GM06990 (cell line): ENCODE measurements around the gene CARD11.

Source experiments
- DNase-seq: peaks from one replicate; pipeline ENCODE4 v3.0.0-alpha.2; 2011; ENCODE audit not compliant: insufficient read length; ENCODE audit errors: extremely low read depth
- H3K27me3 ChIP-seq: replicated peaks from 2 replicates; pipeline ENCODE4 v1.6.0; 2011; ENCODE audit warnings: low read length; ENCODE audit not compliant: control insufficient read depth, insufficient read depth
- H3K36me3 ChIP-seq: 2 replicates; pipeline ENCODE4 v1.5.1; 2011; ENCODE audit warnings: low read length; ENCODE audit not compliant: control insufficient read depth, insufficient read depth
- H3K4me3 ChIP-seq: replicated peaks from 2 replicates; pipeline ENCODE4 v1.5.1; 2011; ENCODE audit warnings: low read depth, mild to moderate bottlenecking, control low read depth, low read length
- TF ChIP-seq, protein P1 (sequence below): IDR thresholded peaks from 2 replicates; pipeline ENCODE4 v1.5.1; 2011; ENCODE audit warnings: low read length, control low read depth, mild to moderate bottlenecking, inconsistent platforms; ENCODE audit not compliant: insufficient read depth, poor library complexity, severe bottlenecking

CARD11 gene

DNA sequence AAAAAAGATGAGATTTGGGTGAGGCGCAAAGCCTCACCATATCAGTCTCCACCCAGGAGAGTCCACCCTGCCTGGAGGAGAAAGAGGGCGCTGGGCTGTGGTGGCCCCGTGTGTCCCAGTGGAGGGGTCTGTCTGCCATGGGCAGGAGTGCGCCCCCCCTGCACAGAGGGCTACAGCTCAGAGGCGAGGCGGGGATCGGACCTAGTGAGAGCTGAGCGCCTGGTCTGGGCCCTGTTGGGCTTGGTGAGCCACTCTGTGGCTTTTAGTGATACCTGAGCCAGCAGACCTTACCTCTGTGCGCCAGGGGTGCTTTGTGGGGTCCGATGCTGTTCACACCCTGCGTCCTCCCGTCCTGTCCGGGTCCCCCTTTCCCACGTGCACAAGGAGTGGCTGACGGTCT, 173.7 kb downstream of the CARD11 start:
- TF ChIP-seq, protein P1, sequence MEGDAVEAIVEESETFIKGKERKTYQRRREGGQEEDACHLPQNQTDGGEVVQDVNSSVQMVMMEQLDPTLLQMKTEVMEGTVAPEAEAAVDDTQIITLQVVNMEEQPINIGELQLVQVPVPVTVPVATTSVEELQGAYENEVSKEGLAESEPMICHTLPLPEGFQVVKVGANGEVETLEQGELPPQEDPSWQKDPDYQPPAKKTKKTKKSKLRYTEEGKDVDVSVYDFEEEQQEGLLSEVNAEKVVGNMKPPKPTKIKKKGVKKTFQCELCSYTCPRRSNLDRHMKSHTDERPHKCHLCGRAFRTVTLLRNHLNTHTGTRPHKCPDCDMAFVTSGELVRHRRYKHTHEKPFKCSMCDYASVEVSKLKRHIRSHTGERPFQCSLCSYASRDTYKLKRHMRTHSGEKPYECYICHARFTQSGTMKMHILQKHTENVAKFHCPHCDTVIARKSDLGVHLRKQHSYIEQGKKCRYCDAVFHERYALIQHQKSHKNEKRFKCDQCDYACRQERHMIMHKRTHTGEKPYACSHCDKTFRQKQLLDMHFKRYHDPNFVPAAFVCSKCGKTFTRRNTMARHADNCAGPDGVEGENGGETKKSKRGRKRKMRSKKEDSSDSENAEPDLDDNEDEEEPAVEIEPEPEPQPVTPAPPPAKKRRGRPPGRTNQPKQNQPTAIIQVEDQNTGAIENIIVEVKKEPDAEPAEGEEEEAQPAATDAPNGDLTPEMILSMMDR: no peak
- Histone ChIP-seq H3K36me3 (no peaks in the 10 kb centered on the region), H3K27me3 (no peaks in the 10 kb centered on the region), H3K4me3 (no peak overlapping the region)
- DNase-seq: no peak

DNA sequence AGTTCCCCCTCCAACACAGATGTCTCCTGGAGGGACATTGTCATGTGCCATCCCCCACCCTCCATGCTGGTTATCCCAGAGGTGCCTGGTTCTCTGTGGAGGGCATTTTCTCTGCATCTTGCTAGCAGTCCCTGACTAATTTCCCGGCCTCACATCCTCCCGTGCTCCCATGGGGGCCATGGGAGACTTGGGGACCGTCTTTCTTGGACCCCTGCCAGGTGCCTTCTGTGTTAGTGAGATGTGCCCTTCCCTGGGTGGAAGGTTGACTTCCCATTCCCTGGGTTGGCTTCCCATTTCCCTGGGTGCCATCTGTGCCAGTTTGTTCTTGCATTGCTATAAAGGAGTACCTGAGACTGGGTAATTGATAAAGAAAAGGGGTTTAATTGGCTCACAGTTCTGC, 177.1 kb downstream of the CARD11 start:
- TF ChIP-seq, protein P1: no peak
- Histone ChIP-seq H3K27me3 (no peaks in the 10 kb centered on the region), H3K4me3 (no peak overlapping the region), H3K36me3 (no peaks in the 10 kb centered on the region)
- DNase-seq: no peak

DNA sequence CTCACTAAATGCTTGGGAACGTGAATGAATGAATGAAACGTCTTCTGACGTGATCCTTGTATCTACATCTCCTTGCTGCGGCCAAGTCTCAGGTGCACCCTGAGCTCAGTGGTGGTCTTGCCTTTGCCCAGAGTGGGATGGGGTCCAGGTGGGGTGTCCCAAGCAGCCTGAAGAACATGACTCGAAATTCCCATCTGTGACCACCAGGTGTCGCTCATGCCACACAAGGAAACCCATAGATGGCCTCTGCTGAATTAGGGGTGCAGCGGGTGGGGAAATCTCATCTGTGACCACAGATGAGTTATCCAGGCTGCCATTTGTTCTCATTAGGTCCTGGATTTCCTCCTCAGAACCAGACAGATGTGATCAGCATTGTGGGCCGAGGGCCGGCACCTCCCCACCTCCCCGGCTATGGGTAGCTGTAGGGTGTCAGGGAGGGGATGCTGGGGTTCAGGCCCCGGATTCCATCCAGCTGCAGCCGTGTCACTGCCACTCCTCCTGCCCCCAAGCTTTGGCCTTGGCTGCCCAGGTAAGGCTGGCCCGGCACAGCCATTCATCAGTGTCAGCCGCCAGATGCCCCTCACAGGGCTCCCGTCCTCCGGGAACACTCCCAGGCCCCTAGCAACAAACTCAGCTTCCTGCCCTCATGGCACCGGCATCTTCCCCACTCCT, 178.5 kb downstream of the CARD11 start:
- Histone ChIP-seq H3K4me3 (no peak overlapping the region), H3K36me3 (no peaks in the 10 kb centered on the region), H3K27me3 (no peaks in the 10 kb centered on the region)
- TF ChIP-seq, protein P1: peak; percentile 83
- DNase-seq: peak; percentile 57

DNA sequence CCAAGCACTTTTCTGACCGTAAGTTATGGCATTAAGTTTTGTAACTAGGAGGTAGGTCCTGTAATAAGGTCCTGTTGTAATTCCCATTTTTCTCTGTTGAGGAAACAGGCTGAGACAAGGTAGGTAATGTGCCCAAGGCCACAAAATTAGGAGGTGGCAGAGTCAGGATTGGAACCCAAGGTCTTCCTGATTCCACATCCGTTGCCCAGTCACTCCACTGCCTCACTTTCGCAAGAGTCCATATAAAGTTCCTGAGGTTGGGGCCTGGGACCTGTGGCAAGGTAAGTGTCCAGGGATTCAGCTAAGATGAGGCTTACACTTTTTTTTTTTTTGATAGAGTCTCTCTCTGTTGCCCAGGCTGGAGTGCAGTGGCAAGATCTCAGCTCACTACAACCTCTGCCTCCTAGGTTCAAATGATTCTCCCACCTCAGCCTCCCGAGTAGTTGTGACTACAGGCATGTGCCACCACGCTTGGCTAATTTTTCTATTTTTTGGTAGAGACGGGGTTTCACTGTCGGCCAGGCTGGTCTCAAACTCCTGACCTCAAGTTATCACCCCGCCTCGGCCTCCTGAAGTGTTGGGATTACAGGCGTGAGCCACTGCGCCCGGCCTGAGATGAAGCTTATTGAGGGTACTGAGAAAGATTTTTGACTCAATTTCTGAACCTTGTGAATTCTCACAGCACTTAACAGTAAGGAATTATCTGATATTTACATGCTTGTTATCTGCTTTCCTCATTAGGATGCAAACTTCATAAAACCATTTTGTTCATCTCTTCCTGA, 179.3 kb downstream of the CARD11 start:
- Histone ChIP-seq H3K4me3 (peak overlapping the region; percentile 16; the same call in 1 of the 2 replicates), H3K36me3 (no peaks in the 10 kb centered on the region), H3K27me3 (no peaks in the 10 kb centered on the region)
- TF ChIP-seq, protein P1: no peak
- DNase-seq: no peak

DNA sequence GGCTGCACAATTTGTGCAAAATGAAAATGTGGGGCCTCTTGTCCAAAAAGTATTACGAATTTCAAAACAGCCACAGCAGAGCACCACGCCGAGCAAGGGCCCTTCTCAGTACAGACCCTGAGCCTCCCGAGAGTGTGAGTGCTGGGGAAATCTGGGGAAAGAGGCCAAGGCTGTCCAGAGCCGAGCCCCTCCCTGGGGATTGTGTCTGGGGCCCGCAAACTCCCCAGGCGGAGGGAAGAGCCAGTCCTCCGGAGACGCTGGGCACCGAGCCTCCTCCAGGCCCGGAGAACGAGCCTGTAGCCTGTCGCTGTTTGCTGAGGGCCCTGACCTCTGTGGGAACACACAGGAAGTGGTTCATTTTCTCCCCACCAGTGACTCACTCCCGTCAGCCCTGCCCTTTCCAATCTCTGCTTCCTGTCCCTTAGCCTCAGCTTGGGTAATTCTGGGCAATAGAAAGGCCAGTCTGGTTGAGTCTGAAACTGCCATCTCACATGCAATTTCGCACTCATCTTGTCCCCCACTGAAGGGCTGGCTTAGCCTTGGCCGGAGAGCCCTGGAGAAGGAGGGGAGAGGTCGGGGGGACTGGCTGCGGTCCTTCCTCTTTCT, 180.1 kb downstream of the CARD11 start:
- DNase-seq: peak; percentile 80
- Histone ChIP-seq H3K27me3 (no peaks in the 10 kb centered on the region), H3K36me3 (no peaks in the 10 kb centered on the region), H3K4me3 (peak overlapping the region; percentile 28; the same call in 1 of the 2 replicates)
- TF ChIP-seq, protein P1: no peak
